ENCODE results near the gene ARHGEF18. TPM values are rescaled to one million over a fixed set of nuclear protein-coding genes. Genes with fewer than 3 reads are reported as not detected.

ARHGEF18 gene
- total RNA-seq, 4 donors from 2014 or later = 21.3 to 45.2 (median 30.4) TPM

- no peak for ATAC-seq
- Histone ChIP-seq H3K36me3 (peaks cover 0 to 3% of the 10 kb centered on the region in 2 donors), H3K27ac (peak overlapping the region; percentile 49 to 64 (median 57)), H3K27me3 (no peaks in the 10 kb centered on the region), H3K4me3 (no peak overlapping the region), H3K9me3 (no peaks in the 10 kb centered on the region), H3K4me1 (peaks cover 0 to 17% (median 0%) of the 10 kb centered on the region in 3 donors)
- no CpG with 5 or more reads among the region's 3 CpGs for WGBS, 2 donors (ENCODE audit: low coverage in 1 of 2)
- TF ChIP-seq EP300 (IDR thresholded peaks at IDR 0.05) (no peak), POLR2AphosphoS5 (IDR thresholded peaks at IDR 0.05) (no peak), CTCF (IDR thresholded peaks at IDR 0.05) (no peak), POLR2A (IDR thresholded peaks at IDR 0.05) (no peak)
Measured at GRCh38 chr19:7371001-7371400, 22.3 kb downstream of the ARHGEF18 start.

GRCh38 chr19:7372810-7373209, 24.1 kb downstream of the ARHGEF18 start:
- H3K4me3 ChIP-seq = no peak overlapping the region
- peaks cover 0 to 17% (median 0%) of the 10 kb centered on the region in 3 donors for H3K4me1 ChIP-seq
- H3K36me3 ChIP-seq = peaks cover 0 to 8% of the 10 kb centered on the region in 2 donors
- WGBS, 2 donors (ENCODE audit: low coverage in 1 of 2) = 40 to 80% methylated on average over 1 of the region's 11 CpGs
- no peak for TF ChIP-seq EP300 (IDR thresholded peaks at IDR 0.05)
- TF ChIP-seq POLR2AphosphoS5 (IDR thresholded peaks at IDR 0.05) = no peak
- no peak for TF ChIP-seq POLR2A (IDR thresholded peaks at IDR 0.05)
- no peak for TF ChIP-seq CTCF (IDR thresholded peaks at IDR 0.05)
- H3K27ac ChIP-seq = peak overlapping the region in 3 of 4 donors; percentile 14 to 64 (median 61)
- H3K9me3 ChIP-seq = no peaks in the 10 kb centered on the region
- no peak for ATAC-seq
- H3K27me3 ChIP-seq = no peaks in the 10 kb centered on the region

GRCh38 chr19:7373862-7374261, 25.1 kb downstream of the ARHGEF18 start:
- WGBS, 2 donors (ENCODE audit: low coverage in 1 of 2) = 50 to 77% methylated on average over 2 to 4 of the region's 6 CpGs
- H3K36me3 ChIP-seq = peaks cover 0 to 8% of the 10 kb centered on the region in 2 donors

GRCh38 chr19:7376151-7376852, 27.6 kb downstream of the ARHGEF18 start:
- TF ChIP-seq CTCF (IDR thresholded peaks at IDR 0.05) (no peak), POLR2AphosphoS5 (IDR thresholded peaks at IDR 0.05) (no peak), EP300 (IDR thresholded peaks at IDR 0.05) (no peak), POLR2A (IDR thresholded peaks at IDR 0.05) (no peak)
- Histone ChIP-seq H3K27me3 (no peaks in the 10 kb centered on the region), H3K4me1 (no peaks in the 10 kb centered on the region), H3K4me3 (no peak overlapping the region), H3K9me3 (no peaks in the 10 kb centered on the region), H3K36me3 (peaks cover 0 to 8% of the 10 kb centered on the region in 2 donors), H3K27ac (no peak overlapping the region)
- no CpG with 5 or more reads among the region's 6 CpGs for WGBS, 2 donors (ENCODE audit: low coverage in 1 of 2)
- no peak for ATAC-seq

More at GRCh38 chr19:7373862-7374261, 25.1 kb downstream of the ARHGEF18 start:
- peaks cover 0 to 8% (median 0%) of the 10 kb centered on the region in 3 donors for H3K4me1 ChIP-seq
- H3K27ac ChIP-seq = no peak overlapping the region
- no peaks in the 10 kb centered on the region for H3K9me3 ChIP-seq
- no peak for ATAC-seq
- H3K4me3 ChIP-seq = no peak overlapping the region
- no peaks in the 10 kb centered on the region for H3K27me3 ChIP-seq
- TF ChIP-seq CTCF (IDR thresholded peaks at IDR 0.05) (no peak), POLR2A (IDR thresholded peaks at IDR 0.05) (no peak), POLR2AphosphoS5 (IDR thresholded peaks at IDR 0.05) (no peak), EP300 (IDR thresholded peaks at IDR 0.05) (no peak)

- TF ChIP-seq POLR2AphosphoS5 (IDR thresholded peaks at IDR 0.05) (no peak), CTCF (IDR thresholded peaks at IDR 0.05) (no peak), POLR2A (IDR thresholded peaks at IDR 0.05) (no peak), EP300 (IDR thresholded peaks at IDR 0.05) (no peak)
- WGBS, 2 donors (ENCODE audit: low coverage in 1 of 2) = 96% methylated on average over 4 of the region's 7 CpGs; no CpG with 5 or more reads in 1 of the 2 donors
- Histone ChIP-seq H3K27me3 (no peaks in the 10 kb centered on the region), H3K36me3 (peaks cover 0 to 8% of the 10 kb centered on the region in 2 donors), H3K4me3 (no peak overlapping the region), H3K9me3 (no peaks in the 10 kb centered on the region), H3K27ac (no peak overlapping the region), H3K4me1 (no peaks in the 10 kb centered on the region)
- no peak for ATAC-seq
Measured at GRCh38 chr19:7377196-7377595, 28.5 kb downstream of the ARHGEF18 start.

All from gastroesophageal sphincter (tissue), 4 donors.